GM21526 (cell line): Measurements from ENCODE around the gene ZNF778.
"Not testable (repeated sequence)": the region's sequence is repeated elsewhere in the genome, so short reads cannot be mapped to it uniquely, and the experiment has no call there.

Source experiments
- ATAC-seq: cut with Tn5 transposase; IDR thresholded peaks from one replicate; pipeline ENCODE4 v1.9.1; 2021; ENCODE audit warnings: moderate library complexity; ENCODE audit not compliant: unreplicated experiment, low FRiP score

The ZNF778 gene

GRCh38 chr16:89248196-89248982 is 30.9 kb downstream of the ZNF778 start:
- ATAC-seq: no peak

GRCh38 chr16:89253548-89254287 is 36.2 kb downstream of the ZNF778 start:
- ATAC-seq: no peak

GRCh38 chr16:89256651-89257254 is 39.2 kb downstream of the ZNF778 start:
- ATAC-seq: no peak

GRCh38 chr16:89257281-89257731 is 39.8 kb downstream of the ZNF778 start:
- ATAC-seq: no peak

- ATAC-seq: no peak
These were observed 40.4 kb downstream of the ZNF778 start for GRCh38 chr16:89257757-89258465.

- not testable (repeated sequence) for ATAC-seq
These were observed 42.4 kb downstream of the ZNF778 start for GRCh38 chr16:89259901-89260300.

GRCh38 chr16:89261691-89262563 is 44.4 kb downstream of the ZNF778 start:
- ATAC-seq: no peak

GRCh38 chr16:89264800-89265550 is 47.5 kb downstream of the ZNF778 start:
- ATAC-seq: no peak

GRCh38 chr16:89265647-89266046 is 48.1 kb downstream of the ZNF778 start:
- ATAC-seq: no peak

GRCh38 chr16:89266521-89267134 is 49.1 kb downstream of the ZNF778 start:
- no peak for ATAC-seq

- ATAC-seq: not testable (repeated sequence)
These were observed 50.2 kb downstream of the ZNF778 start for GRCh38 chr16:89267746-89268145.

GRCh38 chr16:89268585-89268984 is 51.1 kb downstream of the ZNF778 start:
- no peak for ATAC-seq

- ATAC-seq: no peak
These were observed 51.7 kb downstream of the ZNF778 start for GRCh38 chr16:89268987-89269735.

GRCh38 chr16:89269805-89270665 is 52.5 kb downstream of the ZNF778 start:
- ATAC-seq: no peak

GRCh38 chr16:89270666-89271345 is 53.3 kb downstream of the ZNF778 start:
- ATAC-seq: no peak

- ATAC-seq: no peak
These were observed 55.1 kb downstream of the ZNF778 start for GRCh38 chr16:89272631-89273030.
